Endodermal cell (in vitro differentiated cells): ENCODE results near the gene WHRN. TPM values are rescaled to one million over a fixed set of nuclear protein-coding genes. Genes with fewer than 3 reads are reported as not detected.
A peak's percentile ranks its signal among the peaks of the same experiment; 100 is the strongest.

Source experiments
- DNase-seq: peaks from one replicate; pipeline ENCODE4 v3.0.0-alpha.2; 2017
- H3K27ac ChIP-seq: 2 replicates; pipeline ENCODE4 v1.5.1; 2013; ENCODE audit warnings: mild to moderate bottlenecking, low read depth, low read length, moderate library complexity
- H3K27me3 ChIP-seq: 2 replicates; pipeline ENCODE4 v1.6.1; 2013; ENCODE audit warnings: mild to moderate bottlenecking, low read length, moderate library complexity; ENCODE audit not compliant: insufficient read depth, control insufficient read depth, poor library complexity, severe bottlenecking
- H3K36me3 ChIP-seq: 2 replicates; pipeline ENCODE4 v1.7.0; 2013; ENCODE audit warnings: mild to moderate bottlenecking, low read length, moderate library complexity; ENCODE audit not compliant: control insufficient read depth, insufficient read depth
- H3K4me1 ChIP-seq: one replicate; pipeline ENCODE4 v1.7.0; 2013; ENCODE audit warnings: low read length; ENCODE audit not compliant: control insufficient read depth, insufficient read depth
- H3K4me3 ChIP-seq: 2 replicates; pipeline ENCODE4 v1.5.1; 2013; ENCODE audit warnings: mild to moderate bottlenecking, low read length, moderate library complexity
- H3K9ac ChIP-seq: 2 replicates; pipeline ENCODE4 v1.6.1; 2013; ENCODE audit warnings: mild to moderate bottlenecking, low read length, moderate library complexity; ENCODE audit not compliant: poor library complexity, severe bottlenecking; ENCODE audit errors: extremely low read depth
- H3K9me3 ChIP-seq: 2 replicates; pipeline ENCODE4 v1.6.1; 2013; ENCODE audit warnings: mild to moderate bottlenecking, low read length, moderate library complexity; ENCODE audit not compliant: control insufficient read depth
- H3K27ac Mint-ChIP-seq: 2 replicates; pipeline ENCODE4 v1.8.0; 2020; ENCODE audit warnings: mixed read lengths
- H3K27me3 Mint-ChIP-seq: 2 replicates; pipeline ENCODE4 v1.8.0; 2021; ENCODE audit warnings: mild to moderate bottlenecking, mixed read lengths; ENCODE audit not compliant: insufficient read depth
- H3K36me3 Mint-ChIP-seq: 2 replicates; pipeline ENCODE4 v1.8.0; 2020; ENCODE audit warnings: low read depth, mixed read lengths
- H3K4me1 Mint-ChIP-seq: 2 replicates; pipeline ENCODE4 v1.8.0; 2020; ENCODE audit warnings: mixed read lengths
- H3K4me3 Mint-ChIP-seq: 2 replicates; pipeline ENCODE4 v1.8.0; 2020; ENCODE audit warnings: mild to moderate bottlenecking, moderate library complexity, mixed read lengths
- H3K9me3 Mint-ChIP-seq: 2 replicates; pipeline ENCODE4 v1.8.0; 2020; ENCODE audit warnings: mild to moderate bottlenecking, mixed read lengths
- WGBS, 2 experiments: methylation state at CpG; one replicate each; pipeline versions ENCODE4 v1.1.5 to v1.1.7; 2013; ENCODE audit warnings: missing lambda C conversion rate in 2 of 2, mixed read lengths in 1 of 2; ENCODE audit not compliant: insufficient coverage in 1 of 2, insufficient read length in 1 of 2; 5-methylcytosine and 5-hydroxymethylcytosine counted together
- total RNA-seq, 2 donors: library from RNA; stranded (reverse); fragmentation: NEBNext Ultra II Directional in 1 of 2; extraction: Animal tissue kit (Norgen Biotek cat#: 25700) in 1 of 2; gene quantifications; 2 replicates in 1 of 2; 3 replicates in 1 of 2; pipeline ENCODE4 v1.2.1, GENCODE V29; 2021
- TF ChIP-seq, protein P1 (sequence below): fragments of 200-600 bp; sonication (generic); conservative IDR thresholded peaks from 2 replicates; pipeline ENCODE4 v1.5.0; 2021; ENCODE audit warnings: antibody characterized with exemption, mild to moderate bottlenecking

WHRN gene
- total RNA-seq, 2 donors from 2014 or later, result 7.0 to 12.8 TPM

DNA sequence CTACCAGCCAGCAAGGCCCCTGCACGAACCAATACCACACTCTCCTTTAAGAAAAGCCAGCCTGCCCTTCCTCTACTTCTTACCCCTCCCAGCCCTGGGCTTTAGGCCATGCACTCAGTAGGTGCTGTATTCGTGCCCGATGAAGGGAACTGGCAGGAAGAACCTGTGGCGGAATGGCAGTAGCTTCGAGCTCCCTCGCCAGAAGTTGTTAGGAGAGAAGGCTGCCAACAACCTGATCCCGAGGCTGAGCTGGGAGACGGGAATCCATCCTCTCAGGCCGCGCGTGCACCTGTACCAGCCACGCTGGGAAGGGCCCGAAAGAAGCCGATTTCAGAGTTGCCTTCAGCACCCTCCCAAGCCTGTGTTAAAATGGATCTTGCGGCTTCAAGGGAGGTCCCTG, 72.2 kb downstream of the WHRN start:
- no peak overlapping the region for H3K27ac ChIP-seq
- H3K36me3 ChIP-seq, result no peaks in the 10 kb centered on the region
- H3K27ac Mint-ChIP-seq, result no peak overlapping the region
- no peak overlapping the region for H3K4me3 Mint-ChIP-seq
- H3K27me3 ChIP-seq, result no peaks in the 10 kb centered on the region
- H3K9me3 ChIP-seq, result no peaks in the 10 kb centered on the region
- DNase-seq, result peak; percentile 26
- 90% methylated on average over 13 to 15 of the region's 15 CpGs for WGBS, 2 experiments
- H3K4me3 ChIP-seq, result no peak overlapping the region
- no peak overlapping the region for H3K9ac ChIP-seq
- H3K27me3 Mint-ChIP-seq, result peaks cover 2% of the 10 kb centered on the region
- no peaks in the 10 kb centered on the region for H3K4me1 ChIP-seq
- TF ChIP-seq, protein P1, sequence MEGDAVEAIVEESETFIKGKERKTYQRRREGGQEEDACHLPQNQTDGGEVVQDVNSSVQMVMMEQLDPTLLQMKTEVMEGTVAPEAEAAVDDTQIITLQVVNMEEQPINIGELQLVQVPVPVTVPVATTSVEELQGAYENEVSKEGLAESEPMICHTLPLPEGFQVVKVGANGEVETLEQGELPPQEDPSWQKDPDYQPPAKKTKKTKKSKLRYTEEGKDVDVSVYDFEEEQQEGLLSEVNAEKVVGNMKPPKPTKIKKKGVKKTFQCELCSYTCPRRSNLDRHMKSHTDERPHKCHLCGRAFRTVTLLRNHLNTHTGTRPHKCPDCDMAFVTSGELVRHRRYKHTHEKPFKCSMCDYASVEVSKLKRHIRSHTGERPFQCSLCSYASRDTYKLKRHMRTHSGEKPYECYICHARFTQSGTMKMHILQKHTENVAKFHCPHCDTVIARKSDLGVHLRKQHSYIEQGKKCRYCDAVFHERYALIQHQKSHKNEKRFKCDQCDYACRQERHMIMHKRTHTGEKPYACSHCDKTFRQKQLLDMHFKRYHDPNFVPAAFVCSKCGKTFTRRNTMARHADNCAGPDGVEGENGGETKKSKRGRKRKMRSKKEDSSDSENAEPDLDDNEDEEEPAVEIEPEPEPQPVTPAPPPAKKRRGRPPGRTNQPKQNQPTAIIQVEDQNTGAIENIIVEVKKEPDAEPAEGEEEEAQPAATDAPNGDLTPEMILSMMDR, result no peak
- no peaks in the 10 kb centered on the region for H3K36me3 Mint-ChIP-seq
- H3K4me1 Mint-ChIP-seq, result no peaks in the 10 kb centered on the region
- no peaks in the 10 kb centered on the region for H3K9me3 Mint-ChIP-seq

DNA sequence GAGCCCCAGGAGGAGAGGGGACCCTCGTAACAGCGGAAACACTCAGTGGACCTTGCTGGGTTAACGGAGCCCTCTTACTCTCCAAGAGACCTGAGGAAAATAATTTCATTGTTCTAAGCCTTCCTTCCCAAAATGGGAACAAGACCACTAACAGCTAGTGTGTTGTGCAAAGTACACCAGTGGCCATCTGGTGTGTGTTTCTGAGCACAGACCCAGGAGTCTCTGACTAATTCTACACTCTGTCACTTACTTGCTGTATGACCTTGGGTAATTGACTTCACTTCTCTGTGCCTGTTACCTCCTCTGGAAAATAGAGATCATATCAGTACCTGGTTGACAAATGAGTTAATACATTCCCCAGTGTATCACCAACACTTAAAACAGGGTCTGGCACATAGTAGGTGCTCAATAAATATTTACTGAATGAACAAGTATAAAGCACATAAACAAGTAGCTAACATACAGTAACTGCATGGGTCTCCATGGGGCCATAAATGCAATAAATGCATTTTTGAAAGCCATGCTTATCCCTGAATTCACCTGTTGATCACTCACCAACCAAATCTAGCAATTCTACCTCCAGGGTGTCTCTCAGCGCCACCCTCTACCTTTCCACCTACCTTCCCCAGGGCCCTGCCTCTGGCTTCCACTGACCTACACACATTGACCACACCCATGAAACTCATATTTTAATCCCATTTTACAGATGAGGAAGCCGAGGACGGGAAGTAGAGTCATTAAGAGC, 72.8 kb downstream of the WHRN start:
- Mint-ChIP-seq H3K36me3 (no peaks in the 10 kb centered on the region), H3K9me3 (no peaks in the 10 kb centered on the region), H3K4me3 (no peak overlapping the region), H3K27ac (no peak overlapping the region), H3K4me1 (no peaks in the 10 kb centered on the region), H3K27me3 (peaks cover 2% of the 10 kb centered on the region)
- Histone ChIP-seq H3K27ac (no peak overlapping the region), H3K9me3 (no peaks in the 10 kb centered on the region), H3K9ac (no peak overlapping the region), H3K36me3 (no peaks in the 10 kb centered on the region), H3K4me1 (no peaks in the 10 kb centered on the region), H3K4me3 (no peak overlapping the region), H3K27me3 (no peaks in the 10 kb centered on the region)
- no peak for DNase-seq
- 68 to 78% methylated on average over 4 to 6 of the region's 6 CpGs for WGBS, 2 experiments
- TF ChIP-seq, protein P1, result no peak

DNA sequence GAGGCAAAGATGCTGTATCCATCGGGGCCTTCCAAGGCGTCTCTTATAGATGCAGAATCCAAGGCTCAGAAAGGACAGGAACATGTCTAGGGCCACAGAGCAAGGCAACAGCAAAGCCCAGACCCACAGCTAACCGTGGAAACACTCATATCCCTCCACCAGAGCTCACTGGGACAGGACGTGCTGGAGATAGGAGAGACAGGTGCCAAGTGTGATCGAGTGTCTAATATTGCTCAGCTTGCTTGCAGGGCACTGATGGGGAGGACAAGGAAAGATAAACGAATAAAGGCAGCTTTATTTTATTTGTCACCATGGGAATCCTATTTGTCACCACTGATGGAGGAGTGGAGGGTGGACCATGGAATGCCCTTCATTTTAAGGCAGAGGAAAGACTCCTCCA, 73.5 kb downstream of the WHRN start:
- H3K4me1 ChIP-seq, result no peaks in the 10 kb centered on the region
- Mint-ChIP-seq H3K27ac (no peak overlapping the region), H3K4me3 (no peak overlapping the region), H3K27me3 (peaks cover 2% of the 10 kb centered on the region), H3K9me3 (no peaks in the 10 kb centered on the region), H3K36me3 (no peaks in the 10 kb centered on the region), H3K4me1 (no peaks in the 10 kb centered on the region)
- 90% methylated on average over 5 to 6 of the region's 6 CpGs for WGBS, 2 experiments
- H3K9me3 ChIP-seq, result no peaks in the 10 kb centered on the region
- H3K4me3 ChIP-seq, result no peak overlapping the region
- no peaks in the 10 kb centered on the region for H3K27me3 ChIP-seq
- no peak overlapping the region for H3K27ac ChIP-seq
- no peaks in the 10 kb centered on the region for H3K36me3 ChIP-seq
- TF ChIP-seq, protein P1, result no peak
- H3K9ac ChIP-seq, result no peak overlapping the region
- DNase-seq, result no peak
